Stimulated activated CD4-positive, alpha-beta T cell treated with anti-CD3 and anti-CD28 coated beads, Interleukin-15, amount 100 ng/mL, for 1 hour (primary cell): ENCODE measurements around the gene MGAT1.
"Not testable (repeated sequence)": the region's sequence is repeated elsewhere in the genome, so short reads cannot be mapped to it uniquely, and the experiment has no call there.

ENCODE experiments used
- DNase-seq, 2 donors: peaks; one replicate each; pipeline ENCODE4 v3.0.0-alpha.2; 2020; ENCODE audit warnings: low read depth in 1 of 2, low spot score in 1 of 2

Gene MGAT1

GRCh38 chr5:180802325-180803180, at the start of gene MGAT1:
Gene MGAT1, minus strand, starts transcription at chr5:180802806. Its CDS starts 9,835 bp downstream, at chr5:180792971.
- DNase-seq = peak; percentile 53 to 79

- DNase-seq = no peak
Measured at GRCh38 chr5:180850434-180851078, 48.0 kb upstream of the MGAT1 start.

- DNase-seq = no peak
Measured at GRCh38 chr5:180849827-180850226, 47.2 kb upstream of the MGAT1 start.

DNA sequence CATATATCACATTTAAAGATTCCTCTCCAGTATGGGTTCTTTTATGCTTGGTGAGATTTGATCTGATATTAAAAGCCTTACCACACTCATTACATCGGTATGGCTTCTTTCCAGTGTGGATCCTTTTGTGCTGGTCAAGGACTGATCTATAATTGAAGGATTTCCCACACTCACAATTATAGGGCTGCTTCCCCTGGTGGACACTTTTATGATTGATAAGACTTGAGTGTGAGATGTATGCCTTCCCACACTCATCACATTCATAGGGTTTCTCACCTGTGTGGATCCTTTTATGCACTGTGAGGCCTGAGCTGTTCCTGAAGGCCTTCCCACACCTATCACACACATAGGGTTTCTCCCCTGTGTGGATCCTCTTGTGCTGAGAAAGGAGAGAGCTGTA, 46.3 kb upstream of the MGAT1 start:
- no peak for DNase-seq

DNA sequence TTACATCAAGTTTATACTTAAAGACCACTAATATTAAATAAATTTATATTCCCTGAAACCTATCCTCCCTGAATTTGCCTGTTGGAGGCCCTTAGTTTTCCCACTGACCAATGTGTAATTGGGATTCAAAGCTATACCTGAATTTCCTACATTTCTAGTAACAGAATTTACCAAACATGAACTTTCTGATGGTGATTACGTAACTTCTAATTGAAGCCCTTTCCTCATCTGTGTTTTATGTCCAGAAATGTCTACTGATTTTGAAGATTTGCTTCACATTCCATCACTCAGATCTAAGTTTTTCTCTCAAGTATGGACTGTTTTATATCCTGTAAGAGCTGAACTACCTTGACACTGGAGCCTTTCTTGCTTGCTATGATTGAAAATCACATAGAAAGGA, 45.7 kb upstream of the MGAT1 start:
- no peak for DNase-seq

- DNase-seq = no peak
Measured at GRCh38 chr5:180847026-180847425, 44.4 kb upstream of the MGAT1 start.

GRCh38 chr5:180844858-180845257, 42.3 kb upstream of the MGAT1 start:
- no peak for DNase-seq

- DNase-seq = no peak
Measured at GRCh38 chr5:180844432-180844831, 41.8 kb upstream of the MGAT1 start.

DNA sequence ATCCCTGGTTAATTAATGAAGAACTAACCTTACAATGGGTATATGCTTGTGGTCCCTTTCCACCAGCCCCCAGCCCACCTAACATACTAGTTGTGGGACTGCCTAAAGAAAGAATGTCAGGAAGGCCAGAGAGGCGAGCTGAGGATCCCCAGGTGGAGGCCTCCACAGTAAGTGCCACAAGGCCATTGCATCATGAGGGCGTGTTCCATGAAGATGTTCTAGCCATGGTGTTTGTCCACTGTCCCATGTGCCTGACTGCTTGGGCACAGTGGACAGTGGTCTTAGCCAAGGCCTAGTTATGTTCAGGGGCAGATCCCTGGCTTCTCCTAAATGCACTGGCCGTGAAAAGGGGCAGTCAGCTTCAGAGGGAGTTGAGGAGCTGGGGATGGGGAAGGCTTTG, 37.3 kb upstream of the MGAT1 start:
- no peak for DNase-seq

- DNase-seq = no peak
Measured at GRCh38 chr5:180839227-180839626, 36.6 kb upstream of the MGAT1 start.

- no peak for DNase-seq
Measured at GRCh38 chr5:180837478-180837877, 34.9 kb upstream of the MGAT1 start.

DNA sequence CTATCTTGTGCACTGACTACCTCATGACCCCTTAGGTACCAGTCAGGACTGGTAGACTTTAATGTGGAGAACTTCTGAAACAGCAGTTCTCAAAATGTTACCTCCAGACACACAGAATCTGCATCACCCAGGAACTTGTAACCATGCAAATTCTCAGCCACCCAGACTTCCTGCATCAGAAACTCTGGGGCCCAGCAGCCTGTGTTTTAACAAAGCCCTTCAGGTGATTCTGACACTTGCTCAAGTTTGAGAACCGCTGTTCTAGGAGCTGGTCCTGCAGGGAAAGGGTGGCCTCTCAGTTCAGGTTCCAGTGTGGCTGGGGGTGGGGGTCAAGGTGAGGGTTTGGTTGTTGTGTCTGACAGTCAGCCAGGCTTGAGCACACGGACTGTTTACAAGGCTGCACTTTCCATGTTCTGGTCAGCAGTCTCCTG, 30.0 kb upstream of the MGAT1 start:
- no peak for DNase-seq

- peak; percentile 54 to 68 for DNase-seq
Measured at GRCh38 chr5:180831139-180832093, 28.8 kb upstream of the MGAT1 start.

GRCh38 chr5:180830253-180831138, 27.9 kb upstream of the MGAT1 start:
- DNase-seq = peak; percentile 43 to 49

GRCh38 chr5:180829726-180830125, 27.1 kb upstream of the MGAT1 start:
- no peak for DNase-seq

- not testable (repeated sequence) for DNase-seq
Measured at GRCh38 chr5:180828756-180829531, 26.3 kb upstream of the MGAT1 start.

DNA sequence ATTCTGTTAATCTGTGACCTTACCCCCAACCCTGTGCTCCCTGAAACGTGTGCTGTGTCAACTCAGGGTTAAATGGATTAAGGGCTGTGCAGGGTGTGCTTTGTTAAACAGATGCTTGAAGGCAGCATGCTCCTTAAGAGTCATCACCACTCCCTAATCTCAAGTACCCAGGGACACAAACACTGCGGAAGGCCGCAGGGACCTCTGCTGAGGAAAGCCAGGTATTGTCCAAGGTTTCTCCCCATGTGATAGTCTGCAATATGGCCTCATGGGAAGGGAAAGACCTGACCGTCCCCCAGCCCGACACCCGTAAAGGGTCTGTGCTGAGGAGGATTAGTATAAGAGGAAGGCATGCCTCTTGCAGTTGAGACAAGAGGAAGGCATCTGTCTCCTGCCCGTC, 24.8 kb upstream of the MGAT1 start:
- DNase-seq = not testable (repeated sequence)

DNA sequence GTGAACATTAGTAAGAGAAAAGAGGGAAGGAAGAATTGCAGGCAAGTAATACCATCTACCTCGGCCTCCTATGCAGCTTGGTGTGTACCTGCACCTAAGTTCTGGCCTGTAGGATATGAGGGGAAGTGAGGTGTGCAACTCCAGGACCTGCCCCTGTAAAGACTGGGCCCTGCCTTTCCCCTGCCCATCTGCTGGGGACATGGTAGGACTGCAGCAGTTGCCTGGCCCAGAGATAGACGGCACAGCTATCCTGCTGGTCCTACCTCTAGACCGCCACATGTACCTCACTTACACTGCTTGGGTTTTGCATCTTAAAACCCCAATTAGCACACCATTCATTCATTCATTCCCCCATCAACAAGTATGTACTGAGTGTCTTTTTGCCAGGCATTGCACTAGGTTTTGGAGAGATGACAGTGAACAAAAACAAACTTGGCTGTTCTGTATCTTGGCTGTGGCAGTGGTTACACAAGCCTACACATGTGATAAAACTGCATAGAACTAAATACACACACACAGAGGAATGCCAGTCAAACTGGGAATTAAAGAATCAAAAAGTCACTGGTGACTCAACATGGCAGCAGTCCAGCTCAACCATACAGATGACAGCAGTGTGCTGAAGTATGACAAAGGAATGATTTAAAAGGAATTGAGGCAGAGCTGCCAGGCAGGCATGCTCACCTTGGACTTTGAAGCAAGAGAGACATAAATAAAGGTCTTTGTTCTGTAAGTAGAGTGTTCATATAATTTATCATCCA, 23.3 kb upstream of the MGAT1 start:
- DNase-seq = no peak
